ENCODE data around the gene MCUR1.
"Not testable (repeated sequence)": the region's sequence is repeated elsewhere in the genome, so short reads cannot be mapped to it uniquely, and the experiment has no call there.

Gene MCUR1, protein sequence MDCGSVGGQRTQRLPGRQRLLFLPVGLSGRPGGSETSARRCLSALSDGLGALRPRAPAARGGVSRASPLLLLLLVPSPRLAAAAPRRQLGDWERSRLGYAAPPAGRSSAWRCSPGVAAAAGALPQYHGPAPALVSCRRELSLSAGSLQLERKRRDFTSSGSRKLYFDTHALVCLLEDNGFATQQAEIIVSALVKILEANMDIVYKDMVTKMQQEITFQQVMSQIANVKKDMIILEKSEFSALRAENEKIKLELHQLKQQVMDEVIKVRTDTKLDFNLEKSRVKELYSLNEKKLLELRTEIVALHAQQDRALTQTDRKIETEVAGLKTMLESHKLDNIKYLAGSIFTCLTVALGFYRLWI

DNA sequence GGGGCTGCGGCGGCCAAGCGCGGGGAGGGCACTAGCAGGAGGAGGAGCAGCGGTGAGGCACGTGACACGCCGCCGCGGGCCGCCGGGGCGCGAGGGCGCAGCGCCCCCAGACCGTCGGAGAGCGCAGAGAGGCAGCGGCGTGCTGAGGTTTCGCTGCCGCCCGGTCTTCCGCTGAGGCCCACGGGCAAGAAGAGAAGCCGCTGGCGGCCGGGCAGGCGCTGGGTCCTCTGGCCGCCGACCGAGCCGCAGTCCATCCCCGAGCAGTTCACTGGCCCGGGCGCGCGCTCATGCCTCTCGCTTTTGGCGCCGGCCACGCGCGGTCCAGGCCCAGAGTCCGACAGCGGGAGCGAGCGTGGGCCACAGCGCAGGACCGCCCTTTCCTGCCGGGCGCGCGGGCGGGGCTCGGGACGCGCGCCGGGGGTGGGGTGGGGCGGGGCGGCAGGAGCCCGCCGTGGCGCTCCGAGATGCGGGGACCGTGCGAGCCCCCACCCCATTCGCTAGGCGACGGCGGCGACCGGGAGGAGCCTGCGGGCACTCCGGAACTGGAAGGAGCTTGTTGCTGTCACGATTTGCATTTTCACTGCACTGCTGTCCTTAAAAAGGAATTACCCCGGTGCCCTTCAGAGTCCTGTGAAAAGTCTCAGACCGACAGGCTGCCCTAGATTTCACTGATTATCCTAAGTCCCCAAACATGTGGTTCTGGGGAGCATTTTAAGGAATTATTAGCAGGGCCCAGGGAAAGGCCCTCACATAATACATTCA is at the start of gene MCUR1:
MCUR1 (minus strand) TSS at position 382 of the 762 bp plus-strand sequence; CDS start at position 254, 128 bp downstream.
- TF ChIP-seq, protein P1, sequence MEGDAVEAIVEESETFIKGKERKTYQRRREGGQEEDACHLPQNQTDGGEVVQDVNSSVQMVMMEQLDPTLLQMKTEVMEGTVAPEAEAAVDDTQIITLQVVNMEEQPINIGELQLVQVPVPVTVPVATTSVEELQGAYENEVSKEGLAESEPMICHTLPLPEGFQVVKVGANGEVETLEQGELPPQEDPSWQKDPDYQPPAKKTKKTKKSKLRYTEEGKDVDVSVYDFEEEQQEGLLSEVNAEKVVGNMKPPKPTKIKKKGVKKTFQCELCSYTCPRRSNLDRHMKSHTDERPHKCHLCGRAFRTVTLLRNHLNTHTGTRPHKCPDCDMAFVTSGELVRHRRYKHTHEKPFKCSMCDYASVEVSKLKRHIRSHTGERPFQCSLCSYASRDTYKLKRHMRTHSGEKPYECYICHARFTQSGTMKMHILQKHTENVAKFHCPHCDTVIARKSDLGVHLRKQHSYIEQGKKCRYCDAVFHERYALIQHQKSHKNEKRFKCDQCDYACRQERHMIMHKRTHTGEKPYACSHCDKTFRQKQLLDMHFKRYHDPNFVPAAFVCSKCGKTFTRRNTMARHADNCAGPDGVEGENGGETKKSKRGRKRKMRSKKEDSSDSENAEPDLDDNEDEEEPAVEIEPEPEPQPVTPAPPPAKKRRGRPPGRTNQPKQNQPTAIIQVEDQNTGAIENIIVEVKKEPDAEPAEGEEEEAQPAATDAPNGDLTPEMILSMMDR (conservative IDR thresholded peaks at IDR 0.05): no peak
- peak within 1 kb of the TSS; percentile 73 for H3K27ac ChIP-seq

DNA sequence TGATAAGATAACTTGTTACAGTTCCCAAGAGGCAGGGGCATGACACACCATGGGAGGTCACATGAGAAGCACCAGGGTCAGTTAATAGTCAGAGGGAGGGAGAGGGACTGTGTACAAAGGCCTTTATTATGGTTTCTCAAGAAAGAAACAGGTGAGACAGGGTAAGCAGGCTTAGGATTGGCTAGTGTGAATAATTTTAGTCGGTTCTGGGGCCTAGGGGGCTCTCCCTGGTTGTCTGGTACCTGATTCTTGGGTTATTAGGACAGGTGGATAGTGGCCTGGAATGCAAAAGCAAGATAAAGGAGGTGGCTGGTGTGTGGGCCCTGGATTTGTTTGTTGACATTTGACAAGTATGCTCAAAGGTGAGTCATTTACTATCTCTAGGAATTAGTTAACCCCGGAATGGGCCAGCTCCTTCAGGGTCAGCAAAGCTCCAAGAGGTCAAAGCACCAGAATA is 49.4 kb upstream of the MCUR1 start:
- no peak overlapping the region for H3K27ac ChIP-seq
- TF ChIP-seq, protein P1 (conservative IDR thresholded peaks at IDR 0.05): no peak

DNA sequence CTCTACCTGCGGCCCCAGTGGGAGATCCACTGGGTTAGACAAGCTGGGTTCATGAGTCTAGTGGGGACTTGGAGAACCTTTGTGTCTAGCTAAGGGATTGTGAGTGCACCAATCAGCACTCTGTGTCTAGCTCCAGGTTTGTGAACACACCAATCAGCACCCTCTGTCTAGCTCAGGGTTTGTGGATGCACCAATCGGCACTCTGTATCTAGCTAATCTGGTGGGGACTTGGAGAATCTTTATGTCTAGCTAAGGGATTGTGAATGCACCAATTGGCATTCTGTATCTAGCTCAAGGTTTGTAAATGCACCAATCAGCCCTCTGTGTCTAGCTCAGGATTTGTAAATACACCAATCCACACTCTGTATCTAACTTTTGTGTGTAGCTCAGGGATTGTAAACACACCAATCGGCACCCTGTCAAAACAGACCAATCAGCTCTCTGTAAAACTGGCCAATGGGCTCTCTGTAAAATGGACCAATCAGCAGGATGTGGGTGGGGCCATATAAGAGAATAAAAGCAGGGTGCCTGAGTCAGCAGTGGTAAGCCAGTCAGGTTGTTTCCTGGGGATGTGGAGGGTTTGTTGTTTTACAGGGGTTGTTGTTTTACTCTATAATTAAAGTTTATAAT is 46.3 kb upstream of the MCUR1 start:
- not testable (repeated sequence) for H3K27ac ChIP-seq

DNA sequence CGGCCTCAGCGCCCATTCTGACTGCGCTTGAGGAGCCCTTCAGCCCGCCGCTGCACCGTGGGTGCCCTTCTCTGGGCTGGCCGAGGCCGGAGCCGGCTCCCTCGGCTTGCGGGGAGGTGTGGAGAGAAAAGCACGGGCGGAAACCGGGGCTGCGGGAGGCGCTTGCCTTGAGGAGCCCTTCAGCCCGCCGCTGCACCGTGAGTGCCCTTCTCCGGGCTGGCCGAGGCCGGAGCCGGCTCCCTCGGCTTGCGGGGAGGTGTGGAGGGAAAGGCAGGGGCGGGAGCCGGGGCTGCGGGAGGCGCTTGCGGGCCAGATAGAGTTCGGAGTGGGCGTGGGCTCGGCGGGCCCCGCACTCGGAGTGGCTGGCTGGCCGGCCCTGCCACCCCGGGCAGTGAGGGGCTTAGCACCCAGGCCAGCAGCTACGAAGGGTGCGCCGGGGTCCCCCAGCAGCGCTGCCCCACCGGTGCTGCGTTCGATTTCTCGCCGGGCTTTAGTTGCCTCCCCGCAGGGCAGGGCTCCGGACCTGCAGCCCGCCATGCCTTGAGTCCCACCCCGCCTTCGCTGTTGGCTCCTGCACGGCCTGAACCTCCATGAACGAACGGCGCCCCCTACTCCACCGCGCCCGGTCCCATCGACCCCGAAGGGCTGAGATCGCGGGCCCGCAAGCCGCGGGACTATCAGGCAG is 45.7 kb upstream of the MCUR1 start:
- TF ChIP-seq, protein P1 (conservative IDR thresholded peaks at IDR 0.05): no peak
- H3K27ac ChIP-seq: no peak overlapping the region

DNA sequence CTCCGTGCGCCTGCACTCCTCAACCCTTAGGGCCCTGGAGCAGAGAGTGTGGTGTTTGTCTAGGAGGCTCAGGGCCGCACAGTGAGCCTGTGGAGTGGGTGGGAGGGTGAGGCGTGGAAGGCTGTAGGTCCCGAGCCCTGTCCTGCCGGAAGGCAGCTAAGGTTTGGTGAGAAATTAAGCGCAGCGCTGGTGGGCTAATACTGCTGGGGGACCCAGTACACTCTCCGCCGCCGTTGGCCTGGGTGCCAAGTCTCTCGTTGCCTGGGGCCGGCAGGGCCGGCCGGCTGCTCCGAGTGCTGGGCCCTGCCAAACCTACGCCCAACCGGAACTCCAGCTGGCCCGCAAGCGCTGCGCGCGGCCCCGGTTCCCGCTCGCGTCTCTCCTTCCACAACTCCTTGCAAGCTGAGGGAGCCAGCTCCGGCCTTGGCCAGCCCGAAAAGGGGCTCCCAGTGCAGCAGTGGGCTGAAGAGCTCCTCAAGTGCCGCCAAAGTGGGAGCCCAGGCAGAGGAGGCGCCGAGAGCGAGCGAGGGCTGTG is 40.4 kb upstream of the MCUR1 start:
- TF ChIP-seq, protein P1 (conservative IDR thresholded peaks at IDR 0.05): no peak
- H3K27ac ChIP-seq: no peak overlapping the region

DNA sequence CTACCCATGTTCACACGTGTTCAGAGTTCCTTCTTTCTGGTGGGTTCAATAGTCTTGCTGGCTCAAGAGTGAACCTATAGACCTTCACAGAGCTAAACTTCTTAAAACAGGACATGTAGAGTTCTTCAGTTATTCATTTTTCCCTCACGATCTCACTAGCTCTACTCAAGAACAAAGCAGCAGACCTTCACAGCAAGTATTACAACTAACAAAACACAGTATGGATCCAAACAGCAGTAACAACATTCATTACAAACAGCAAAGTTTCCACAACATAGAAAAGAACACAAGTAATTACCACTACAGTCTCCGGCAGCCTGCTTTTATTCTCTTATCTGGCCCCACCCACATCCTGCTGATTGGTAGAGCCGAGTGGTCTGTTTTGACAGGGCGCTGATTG is 39.5 kb upstream of the MCUR1 start:
- TF ChIP-seq, protein P1 (conservative IDR thresholded peaks at IDR 0.05): no peak

DNA sequence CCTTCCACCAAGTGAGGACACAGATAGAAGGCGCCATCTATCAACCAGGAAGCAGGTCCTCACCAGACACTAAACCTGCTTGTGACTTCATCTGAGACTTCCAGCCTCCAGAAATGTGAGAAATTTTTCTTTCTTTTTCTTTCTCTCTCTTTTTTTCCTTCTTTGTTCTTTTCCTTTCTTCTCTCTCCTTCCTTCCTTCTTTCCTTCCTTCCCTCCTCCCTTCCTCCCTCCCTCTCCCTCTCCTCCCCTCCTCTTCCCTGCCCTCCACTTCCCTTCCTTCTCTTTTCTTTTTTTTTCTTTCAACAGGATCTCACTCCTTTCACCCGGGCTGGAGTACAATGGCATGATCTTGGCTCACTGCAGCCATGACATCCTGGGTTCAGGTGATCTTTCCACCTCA is 37.4 kb upstream of the MCUR1 start:
- no peak overlapping the region for H3K27ac ChIP-seq
- TF ChIP-seq, protein P1 (conservative IDR thresholded peaks at IDR 0.05): no peak

More for the DNA sequence above, 39.5 kb upstream of the MCUR1 start:
- no peak overlapping the region for H3K27ac ChIP-seq
